IPS DF 19.7 (cell line): ENCODE data around the gene ACOT11.
"Not testable (repeated sequence)": the region's sequence is repeated elsewhere in the genome, so short reads cannot be mapped to it uniquely, and the experiment has no call there.

Experiments used
- DNase-seq: peaks from one replicate; pipeline ENCODE4 v3.0.0-alpha.2; 2013; ENCODE audit warnings: low read depth, low spot score

The ACOT11 gene

GRCh38 chr1:54608566-54609230, 60.7 kb downstream of the ACOT11 start:
- no peak for DNase-seq

DNA sequence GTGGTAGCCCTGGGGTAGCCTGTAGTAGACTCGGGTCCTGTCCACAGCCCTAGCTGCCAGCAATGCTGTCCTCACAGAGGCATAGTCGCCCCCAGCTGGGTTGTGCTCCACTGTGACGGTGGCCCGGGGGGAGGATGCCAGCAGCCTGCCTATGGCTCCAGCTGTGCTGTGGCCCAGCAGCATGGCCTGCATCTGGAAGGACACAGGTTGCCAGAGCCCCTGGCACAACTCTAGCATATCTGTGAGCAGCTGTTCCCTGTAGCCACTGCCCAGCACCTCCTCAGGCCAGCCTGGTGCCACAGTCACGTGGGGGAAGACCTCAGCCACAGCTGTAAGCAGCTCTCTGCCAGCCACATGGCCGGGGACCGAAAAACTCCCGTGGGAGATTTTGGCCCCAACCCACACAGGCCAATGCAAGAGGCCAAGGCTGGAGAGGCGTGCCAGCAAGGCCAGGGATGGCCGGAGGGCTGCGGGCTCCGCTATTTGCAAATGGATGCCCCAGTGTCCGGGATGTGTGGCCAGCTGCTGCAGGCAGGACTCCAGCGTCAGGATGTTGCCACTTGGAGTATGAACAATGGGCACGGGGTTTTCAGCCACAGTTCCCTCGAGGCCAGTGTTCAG, 61.4 kb downstream of the ACOT11 start:
- DNase-seq, result no peak

- peak; percentile 23 for DNase-seq
These were observed 62.0 kb downstream of the ACOT11 start for GRCh38 chr1:54610048-54610447.

DNA sequence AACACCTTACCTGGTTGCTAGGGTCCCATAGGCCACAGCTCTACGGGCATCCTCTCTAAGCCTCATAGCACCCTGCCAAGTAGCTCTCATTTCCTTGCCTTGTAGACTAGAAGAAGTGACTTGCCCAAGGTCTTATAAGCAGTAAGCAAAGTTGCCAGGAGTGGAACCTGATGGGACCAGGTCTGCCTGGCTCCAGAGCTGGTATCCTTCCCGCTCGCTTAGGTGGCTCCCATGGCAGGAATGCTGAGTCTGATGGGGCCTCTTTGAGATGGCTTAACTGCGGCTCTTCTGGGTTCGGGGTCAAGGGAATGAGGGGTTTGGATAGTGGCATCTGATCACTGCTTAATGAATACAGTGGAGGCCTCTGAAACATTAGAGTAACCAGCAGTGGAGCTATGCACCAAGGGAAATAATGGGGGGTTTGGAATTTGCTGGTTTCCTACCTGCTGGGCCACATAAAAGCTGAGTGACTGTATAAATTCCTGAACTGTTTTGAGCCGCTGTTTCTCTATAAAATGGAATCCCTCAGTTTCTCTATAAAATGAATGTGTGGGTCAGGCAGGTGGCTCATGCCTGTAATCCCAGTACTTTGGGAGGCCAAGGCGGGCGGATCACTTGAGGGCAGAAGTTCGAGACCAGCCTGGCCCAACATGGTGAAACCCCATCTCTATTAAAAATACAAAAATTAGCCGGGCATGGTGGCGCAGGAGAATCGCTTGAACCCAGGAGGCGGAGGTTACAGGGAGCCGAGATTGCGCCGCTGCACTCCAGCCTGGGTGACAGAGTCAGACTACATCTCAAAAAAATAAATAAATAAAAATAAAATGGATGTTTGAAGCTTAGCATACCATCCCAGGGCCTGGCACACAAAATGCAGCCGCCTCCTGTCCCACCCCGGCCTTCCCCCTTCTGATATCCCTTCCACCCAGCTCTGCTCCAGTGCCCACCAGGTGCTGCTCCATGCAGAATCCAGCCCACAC, 62.9 kb downstream of the ACOT11 start:
- DNase-seq, result no peak

GRCh38 chr1:54611621-54612020, 63.6 kb downstream of the ACOT11 start:
- no peak for DNase-seq

- no peak for DNase-seq
These were observed 66.0 kb downstream of the ACOT11 start for GRCh38 chr1:54614024-54614423.

GRCh38 chr1:54614563-54614962, 66.5 kb downstream of the ACOT11 start:
- no peak for DNase-seq

GRCh38 chr1:54615531-54616279, 67.7 kb downstream of the ACOT11 start:
- no peak for DNase-seq

DNA sequence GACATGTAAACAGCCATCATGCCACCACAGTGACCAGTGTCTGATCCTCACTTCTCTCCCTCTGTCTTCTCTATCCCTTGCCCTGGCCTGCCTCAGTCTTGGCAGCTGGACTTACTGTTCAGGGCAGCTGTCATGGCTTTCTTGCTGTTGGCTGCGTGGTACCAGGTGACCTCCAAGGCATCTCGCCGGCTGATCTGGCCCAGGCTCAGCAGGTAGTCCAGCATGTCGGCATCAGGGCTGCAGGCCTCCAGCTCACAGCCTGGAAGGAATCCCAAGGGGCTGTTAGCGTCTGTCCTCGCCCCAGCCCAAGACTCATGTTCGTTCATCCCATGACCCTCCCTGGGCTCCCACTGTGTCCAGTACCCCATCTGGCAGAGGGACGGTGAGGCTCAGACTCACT, 71.7 kb downstream of the ACOT11 start:
- no peak for DNase-seq

- DNase-seq, result no peak
These were observed 75.4 kb downstream of the ACOT11 start, which contains the start of gene FAM151A for GRCh38 chr1:54623216-54624007. Gene FAM151A, minus strand, starts transcription at chr1:54623525. Its CDS starts 130 bp downstream, at chr1:54623395.

- no peak for DNase-seq
These were observed 76.7 kb downstream of the ACOT11 start for GRCh38 chr1:54624466-54625464.

- DNase-seq, result no peak
These were observed 79.2 kb downstream of the ACOT11 start for GRCh38 chr1:54627196-54627595.

GRCh38 chr1:54635804-54636203, 87.8 kb downstream of the ACOT11 start:
- not testable (repeated sequence) for DNase-seq

DNA sequence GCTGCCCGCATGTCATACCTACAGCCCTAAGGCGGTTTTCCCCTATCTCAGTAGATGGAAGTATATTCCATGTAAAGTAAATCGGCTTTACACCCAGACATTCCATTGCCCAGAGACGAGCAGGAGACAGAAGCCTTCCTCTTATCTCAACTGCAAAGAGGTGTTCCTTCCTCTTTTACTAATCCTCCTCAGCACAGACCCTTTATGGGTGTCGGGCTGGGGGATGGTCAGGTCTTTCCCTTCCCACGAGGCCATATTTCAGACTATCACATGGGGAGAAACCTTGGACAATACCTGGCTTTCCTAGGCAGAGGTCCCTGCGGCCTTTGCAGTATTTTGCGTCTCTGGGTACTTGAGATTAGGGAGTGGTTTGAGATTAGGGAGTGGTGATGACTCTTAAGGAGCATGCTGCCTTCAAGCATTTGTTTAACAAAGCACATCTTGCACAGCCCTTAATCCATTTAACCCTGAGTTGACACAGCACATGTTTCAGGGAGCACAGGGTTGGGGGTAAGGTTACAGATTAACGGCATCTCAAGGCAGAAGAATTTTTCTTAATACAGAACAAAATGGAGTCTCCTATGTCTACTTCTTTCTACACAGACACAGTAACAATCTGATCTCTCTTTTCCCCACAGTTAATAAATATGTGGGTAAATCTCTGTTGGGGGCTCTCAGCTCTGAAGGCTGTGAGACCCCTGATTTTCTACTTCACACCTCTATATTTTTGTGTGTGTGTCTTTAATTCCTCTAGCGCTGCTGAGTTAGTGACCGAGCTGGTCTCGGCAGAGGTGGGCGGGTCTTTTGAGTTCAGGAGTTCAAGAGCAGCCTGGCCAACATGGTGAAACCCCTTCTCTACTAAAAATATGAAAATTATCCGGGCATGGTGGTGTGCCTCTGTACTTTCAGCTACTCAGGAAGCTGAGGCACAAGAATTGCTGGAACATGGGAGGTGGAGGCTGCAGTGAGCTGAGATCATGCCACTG, 88.7 kb downstream of the ACOT11 start:
- not testable (repeated sequence) for DNase-seq

DNA sequence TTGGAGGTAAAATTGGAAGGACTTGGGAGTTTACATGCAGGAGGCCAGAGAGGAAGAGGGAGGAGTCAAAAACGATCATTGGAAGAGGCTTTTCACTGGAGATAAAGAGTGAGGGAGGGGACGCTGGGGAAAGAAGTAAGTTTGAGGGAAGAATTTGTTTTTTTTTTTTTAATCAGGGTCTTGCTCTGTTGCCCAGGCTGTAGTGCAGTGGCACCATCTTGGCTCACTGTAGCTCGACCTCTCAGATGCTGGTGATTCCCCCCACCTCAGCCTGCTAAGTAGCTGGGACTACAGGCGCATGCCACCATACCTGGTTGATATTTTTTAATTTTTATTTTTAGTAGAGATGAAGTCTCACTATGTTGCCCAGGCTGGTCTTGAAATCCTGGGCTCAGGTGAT, 92.3 kb downstream of the ACOT11 start:
- no peak for DNase-seq

DNA sequence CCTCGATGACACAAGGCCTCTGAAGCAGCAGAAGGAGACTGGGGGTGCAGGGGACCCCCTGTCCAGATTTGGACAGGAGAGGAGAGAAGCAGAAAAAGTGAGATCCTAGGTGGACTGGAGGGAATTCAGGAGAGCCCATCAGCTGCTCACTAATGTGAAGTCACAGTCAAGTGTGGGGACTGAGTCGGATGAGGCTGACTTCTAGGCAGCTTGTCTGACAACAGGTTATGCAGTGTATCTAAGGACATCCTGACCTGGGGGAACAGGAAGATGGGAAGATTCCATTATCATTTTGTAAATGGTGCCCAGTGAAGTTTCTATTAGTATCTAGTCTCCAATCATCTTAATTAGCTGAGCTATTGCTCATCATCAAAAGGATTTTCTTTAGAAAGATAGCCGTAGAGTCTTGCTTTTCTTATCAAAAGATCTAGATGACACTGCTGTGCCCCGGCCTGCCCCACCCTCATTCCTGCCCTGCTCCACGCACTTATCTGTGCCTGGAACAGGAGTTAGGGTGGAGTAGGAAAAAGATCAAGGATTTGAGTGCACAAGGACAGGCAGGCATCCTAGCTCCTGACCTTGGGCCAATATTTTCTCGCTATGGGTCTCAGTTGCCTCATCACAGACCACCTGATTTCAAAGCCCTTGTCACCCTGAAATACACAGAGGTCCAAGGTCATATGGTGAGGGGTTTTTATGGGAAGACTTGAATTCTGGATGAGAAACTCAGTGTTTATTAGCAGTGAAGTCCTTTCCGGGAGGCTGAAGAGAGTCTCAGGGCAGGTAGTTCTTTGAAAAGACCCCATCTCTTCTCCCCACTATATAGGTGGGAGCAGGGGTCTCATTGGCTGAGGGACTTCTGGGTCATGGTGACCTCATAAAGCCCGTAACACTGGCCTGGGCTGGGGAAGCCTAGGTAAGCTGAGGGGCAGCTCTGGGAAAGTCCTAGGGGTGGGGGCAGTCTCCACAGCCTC, 93.1 kb downstream of the ACOT11 start, which contains the start of gene MROH7:
Gene MROH7, plus strand, starts transcription at position 924 of the 974 bp plus-strand sequence. CDS start 11,141 bp downstream, outside the sequence.
- DNase-seq, result no peak

- DNase-seq, result no peak
These were observed 95.7 kb downstream of the ACOT11 start for GRCh38 chr1:54643736-54644135.
